ENCODE results near the gene HYKK. TPM values are rescaled to one million over a fixed set of nuclear protein-coding genes. Genes with fewer than 3 reads are reported as not detected.

The HYKK gene
- total and polyA plus RNA-seq, 2 donors (not counting 1 experiment from before 2014, with no cell fraction given), result 0.28 to 0.42 TPM

GRCh38 chr15:78533331-78533730 is 26.0 kb downstream of the HYKK start:
- H3K9me3 ChIP-seq (ENCODE audit: control extremely low read depth in 1 of 3, control insufficient read depth in 2 of 3, insufficient read depth in 1 of 3, low read length in 2 of 3), result no peaks in the 10 kb centered on the region
- no peaks in the 10 kb centered on the region for H3K4me1 Mint-ChIP-seq
- H3K4me3 Mint-ChIP-seq, result no peak overlapping the region
- no peak for TF ChIP-seq CTCF (IDR thresholded peaks at IDR 0.05)
- no peak for TF ChIP-seq EZH2 (IDR thresholded peaks at IDR 0.05; ENCODE audit: borderline replicate concordance, insufficient read depth, low read depth, low read length, poor library complexity, severe bottlenecking)
- H3K27ac ChIP-seq (ENCODE audit: low read length in 2 of 2), result no peak overlapping the region
- H2AFZ ChIP-seq (ENCODE audit: insufficient read depth, low read depth, low read length, poor library complexity, severe bottlenecking), result no peak overlapping the region
- POLR2A ChIA-PET, result no interaction called here
- DNase-seq, result no peak
- H3K27me3 Mint-ChIP-seq, result no peaks in the 10 kb centered on the region
- H3K36me3 ChIP-seq (replicated peaks in 1 of 2; ENCODE audit: control extremely low read depth in 1 of 2, control insufficient read depth in 1 of 2, extremely low read depth in 1 of 2, insufficient read depth in 2 of 2, low read length in 1 of 2), result no peaks in the 10 kb centered on the region
- peaks cover 0 to 3% (median 0%) of the 10 kb centered on the region in 4 experiments for H3K27me3 ChIP-seq (replicated peaks in 1 of 4; ENCODE audit: control extremely low read depth in 1 of 4, control insufficient read depth in 3 of 4, insufficient read depth in 4 of 4, low read length in 3 of 4)
- no peaks in the 10 kb centered on the region for H3K4me1 ChIP-seq (ENCODE audit: control insufficient read depth in 2 of 2, insufficient read depth in 2 of 2, low read length in 2 of 2)
- no peak for ATAC-seq (ENCODE audit: low read depth)
- H3K9ac ChIP-seq (ENCODE audit: low read length), result no peak overlapping the region
- no peak overlapping the region for H3K4me3 ChIP-seq (ENCODE audit: control extremely low read depth in 1 of 5, extremely low read depth in 1 of 5, insufficient read depth in 1 of 5, low read depth in 2 of 5, low read length in 4 of 5)
- no CpG with 5 or more reads among the region's 2 CpGs for WGBS (ENCODE audit: insufficient coverage)
- no peak overlapping the region for H3K4me2 ChIP-seq (replicated peaks; ENCODE audit: low read depth, low read length, poor library complexity, severe bottlenecking)
- H3K79me2 ChIP-seq (ENCODE audit: control insufficient read depth, insufficient read depth, low read length), result no peaks in the 10 kb centered on the region
- CTCF ChIA-PET, result no interaction called here
- no peaks in the 10 kb centered on the region for H3K9me3 Mint-ChIP-seq (ENCODE audit: insufficient read depth)
- no peaks in the 10 kb centered on the region for H4K20me1 ChIP-seq (ENCODE audit: control insufficient read depth, insufficient read depth, low read length, poor library complexity, severe bottlenecking)
- no peak overlapping the region for H3K27ac Mint-ChIP-seq
- intact Hi-C loops (cut with micrococcal nuclease), result no loop called here

- H3K27ac Mint-ChIP-seq, result no peak overlapping the region
- Histone ChIP-seq H3K4me3 (ENCODE audit: control extremely low read depth in 1 of 5, extremely low read depth in 1 of 5, insufficient read depth in 1 of 5, low read depth in 2 of 5, low read length in 4 of 5) (no peak overlapping the region), H3K9ac (ENCODE audit: low read length) (no peak overlapping the region), H3K9me3 (ENCODE audit: control extremely low read depth in 1 of 3, control insufficient read depth in 2 of 3, insufficient read depth in 1 of 3, low read length in 2 of 3) (no peaks in the 10 kb centered on the region), H3K27me3 (replicated peaks in 1 of 4; ENCODE audit: control extremely low read depth in 1 of 4, control insufficient read depth in 3 of 4, insufficient read depth in 4 of 4, low read length in 3 of 4) (peaks cover 0 to 3% (median 0%) of the 10 kb centered on the region in 4 experiments), H3K79me2 (ENCODE audit: control insufficient read depth, insufficient read depth, low read length) (peaks cover 5% of the 10 kb centered on the region), H3K36me3 (replicated peaks in 1 of 2; ENCODE audit: control extremely low read depth in 1 of 2, control insufficient read depth in 1 of 2, extremely low read depth in 1 of 2, insufficient read depth in 2 of 2, low read length in 1 of 2) (no peaks in the 10 kb centered on the region), H3K27ac (ENCODE audit: low read length in 2 of 2) (no peak overlapping the region), H2AFZ (ENCODE audit: insufficient read depth, low read depth, low read length, poor library complexity, severe bottlenecking) (no peak overlapping the region), H4K20me1 (ENCODE audit: control insufficient read depth, insufficient read depth, low read length, poor library complexity, severe bottlenecking) (no peaks in the 10 kb centered on the region), H3K4me1 (ENCODE audit: control insufficient read depth in 2 of 2, insufficient read depth in 2 of 2, low read length in 2 of 2) (peaks cover 2 to 10% of the 10 kb centered on the region in 2 donors), H3K4me2 (replicated peaks; ENCODE audit: low read depth, low read length, poor library complexity, severe bottlenecking) (no peak overlapping the region)
- ChIA-PET CTCF (no interaction called here), POLR2A (no interaction called here)
- peaks cover 13% of the 10 kb centered on the region for H3K4me1 Mint-ChIP-seq
- H3K27me3 Mint-ChIP-seq, result no peaks in the 10 kb centered on the region
- intact Hi-C loops (cut with micrococcal nuclease), result no loop called here
- DNase-seq (no peak), ATAC-seq (ENCODE audit: low read depth) (no peak)
- no peak overlapping the region for H3K4me3 Mint-ChIP-seq
- no peaks in the 10 kb centered on the region for H3K9me3 Mint-ChIP-seq (ENCODE audit: insufficient read depth)
- no CpG with 5 or more reads among the region's 1 CpG for WGBS (ENCODE audit: insufficient coverage)
- TF ChIP-seq EZH2 (IDR thresholded peaks at IDR 0.05; ENCODE audit: borderline replicate concordance, insufficient read depth, low read depth, low read length, poor library complexity, severe bottlenecking) (no peak), CTCF (IDR thresholded peaks at IDR 0.05) (no peak)
These were observed 28.8 kb downstream of the HYKK start for GRCh38 chr15:78536134-78536533.
